Amygdala (tissue), 56 donors: ENCODE data around the gene HNF4A.
"Not testable (repeated sequence)": the region's sequence is repeated elsewhere in the genome, so short reads cannot be mapped to it uniquely, and the experiment has no call there.

Experiments used
- DNase-seq, 56 donors: peaks; one replicate each; lab custom pipeline; 2025; lab: John Stamatoyannopoulos, UW

The HNF4A gene

GRCh38 chr20:44355498-44356352 is at the start of gene HNF4A:
Gene HNF4A, plus strand, starts transcription at chr20:44355699. Its CDS starts 106 bp downstream, at chr20:44355805.
- no peak for DNase-seq

GRCh38 chr20:44306927-44307326 is 48.6 kb upstream of the HNF4A start:
- no peak for DNase-seq

GRCh38 chr20:44309763-44310663 is 45.5 kb upstream of the HNF4A start:
- peak in 5 of 56 donors; percentile 7 to 37 (median 18) for DNase-seq

- peak; percentile 73 to 99 (median 92) for DNase-seq
Measured at GRCh38 chr20:44310664-44311639, 44.5 kb upstream of the HNF4A start, which contains the start of gene FITM2. Gene FITM2, minus strand, starts transcription at chr20:44311202. Its CDS starts 54 bp downstream, at chr20:44311148.

- no peak for DNase-seq
Measured at GRCh38 chr20:44314870-44315269, 40.6 kb upstream of the HNF4A start.

GRCh38 chr20:44319839-44320422 is 35.6 kb upstream of the HNF4A start:
- DNase-seq = no peak

- DNase-seq = no peak
Measured at GRCh38 chr20:44324343-44324742, 31.2 kb upstream of the HNF4A start.

- DNase-seq = no peak
Measured at GRCh38 chr20:44326391-44327159, 28.9 kb upstream of the HNF4A start.

GRCh38 chr20:44327748-44328147 is 27.8 kb upstream of the HNF4A start:
- not testable (repeated sequence) for DNase-seq

GRCh38 chr20:44328428-44328827 is 27.1 kb upstream of the HNF4A start:
- DNase-seq = no peak

- DNase-seq = no peak
Measured at GRCh38 chr20:44331201-44331600, 24.3 kb upstream of the HNF4A start.

- DNase-seq = no peak
Measured at GRCh38 chr20:44334306-44334705, 21.2 kb upstream of the HNF4A start.

- DNase-seq = no peak
Measured at GRCh38 chr20:44334709-44335108, 20.8 kb upstream of the HNF4A start.

- no peak for DNase-seq
Measured at GRCh38 chr20:44335675-44336074, 19.8 kb upstream of the HNF4A start.

- no peak for DNase-seq
Measured at GRCh38 chr20:44336086-44336485, 19.4 kb upstream of the HNF4A start.

- DNase-seq = no peak
Measured at GRCh38 chr20:44336725-44337380, 18.6 kb upstream of the HNF4A start, which contains the start of gene R3HDML. Gene R3HDML, plus strand, starts transcription at chr20:44337043. Its CDS starts 115 bp downstream, at chr20:44337158.

- no peak for DNase-seq
Measured at GRCh38 chr20:44342248-44342647, 13.3 kb upstream of the HNF4A start.

- DNase-seq = no peak
Measured at GRCh38 chr20:44343162-44343675, 12.3 kb upstream of the HNF4A start.
